Astrocyte (in vitro differentiated cells and primary cell): ENCODE measurements around the gene ZNF467. TPM values are rescaled to one million over a fixed set of nuclear protein-coding genes. Genes with fewer than 3 reads are reported as not detected.

Experiments used
- DNase-seq: peaks from one replicate; pipeline ENCODE4 v3.0.0-alpha.2; 2010; ENCODE audit warnings: low read depth
- FAIRE-seq: peaks from 2 replicates; lab custom pipeline; 2011; peaks lifted over from hg19 to GRCh38; lab: Jason Lieb, UNC
- H2AFZ ChIP-seq: 2 replicates; pipeline ENCODE4 v1.6.0; 2012; ENCODE audit warnings: low read depth, low read length, inconsistent platforms
- H3K27ac ChIP-seq: 2 replicates; pipeline ENCODE4 v1.5.1; 2011; ENCODE audit warnings: low read depth, low read length, inconsistent platforms
- H3K27me3 ChIP-seq: 2 replicates; pipeline ENCODE4 v1.6.0; 2011; ENCODE audit warnings: low read length, inconsistent platforms; ENCODE audit not compliant: insufficient read depth
- H3K36me3 ChIP-seq: 2 replicates; pipeline ENCODE4 v1.5.1; 2011; ENCODE audit warnings: low read length, inconsistent platforms; ENCODE audit not compliant: insufficient read depth
- H3K4me1 ChIP-seq: 2 replicates; pipeline ENCODE4 v1.5.1; 2011; ENCODE audit warnings: low read length, inconsistent platforms; ENCODE audit not compliant: insufficient read depth
- H3K4me2 ChIP-seq: 2 replicates; pipeline ENCODE4 v1.6.0; 2012; ENCODE audit warnings: low read length, inconsistent platforms
- H3K4me3 ChIP-seq: 2 replicates; pipeline ENCODE4 v1.5.1; 2011; ENCODE audit warnings: low read depth, mild to moderate bottlenecking, low read length, inconsistent platforms; ENCODE audit not compliant: insufficient read depth
- H3K79me2 ChIP-seq: 2 replicates; pipeline ENCODE4 v1.6.0; 2012; ENCODE audit warnings: mild to moderate bottlenecking, low read length, inconsistent platforms; ENCODE audit not compliant: insufficient read depth
- H3K9ac ChIP-seq: 2 replicates; pipeline ENCODE4 v1.6.0; 2012; ENCODE audit warnings: mild to moderate bottlenecking, low read length, inconsistent platforms
- H3K9me3 ChIP-seq: 2 replicates; pipeline ENCODE4 v1.5.1; 2012; ENCODE audit warnings: low read depth, mild to moderate bottlenecking, low read length, inconsistent platforms; ENCODE audit not compliant: insufficient read depth
- H4K20me1 ChIP-seq: 2 replicates; pipeline ENCODE4 v1.6.0; 2012; ENCODE audit warnings: low read length, inconsistent platforms; ENCODE audit not compliant: insufficient read depth
- H3K27ac Mint-ChIP-seq: one replicate; pipeline ENCODE4 v1.8.0; 2021; ENCODE audit warnings: mild to moderate bottlenecking, mixed read lengths; ENCODE audit not compliant: unreplicated experiment
- H3K27me3 Mint-ChIP-seq: one replicate; pipeline ENCODE4 v1.8.0; 2021; ENCODE audit warnings: low read depth, mixed read lengths; ENCODE audit not compliant: unreplicated experiment
- H3K36me3 Mint-ChIP-seq: one replicate; pipeline ENCODE4 v1.8.0; 2021; ENCODE audit warnings: low read depth, mixed read lengths; ENCODE audit not compliant: unreplicated experiment
- H3K4me1 Mint-ChIP-seq: one replicate; pipeline ENCODE4 v1.8.0; 2021; ENCODE audit warnings: low read depth, mixed read lengths; ENCODE audit not compliant: unreplicated experiment
- H3K4me3 Mint-ChIP-seq: one replicate; pipeline ENCODE4 v1.8.0; 2021; ENCODE audit warnings: mild to moderate bottlenecking, moderate library complexity, mixed read lengths; ENCODE audit not compliant: unreplicated experiment
- H3K9me3 Mint-ChIP-seq: one replicate; pipeline ENCODE4 v1.8.0; 2021; ENCODE audit warnings: mild to moderate bottlenecking, mixed read lengths; ENCODE audit not compliant: unreplicated experiment
- CTCF ChIP-seq: IDR thresholded peaks from 2 replicates; pipeline ENCODE4 v1.5.1; 2011; ENCODE audit warnings: low read depth, mild to moderate bottlenecking, inconsistent platforms, low read length, moderate library complexity; ENCODE audit not compliant: insufficient read depth
- EZH2 ChIP-seq: IDR thresholded peaks from 2 replicates; pipeline ENCODE4 v1.6.1; 2012; ENCODE audit warnings: mild to moderate bottlenecking, low read length, inconsistent platforms; ENCODE audit not compliant: insufficient read depth
- total RNA-seq: library from RNA; stranded (reverse); gene quantifications from 2 replicates; pipeline ENCODE4 v1.2.1, GENCODE V29; 2021

Gene ZNF467
- total RNA-seq, 1 donor from 2014 or later = 16.6 TPM

GRCh38 chr7:149731207-149731955 lies 42.0 kb downstream of the ZNF467 start:
- H3K4me1 ChIP-seq = no peaks in the 10 kb centered on the region
- FAIRE-seq (no peak), DNase-seq (no peak)
- H3K9me3 ChIP-seq = no peaks in the 10 kb centered on the region
- no peaks in the 10 kb centered on the region for H4K20me1 ChIP-seq
- Mint-ChIP-seq H3K36me3 (peaks cover 13% of the 10 kb centered on the region), H3K27me3 (peaks cover 4% of the 10 kb centered on the region), H3K27ac (no peak overlapping the region), H3K9me3 (no peaks in the 10 kb centered on the region), H3K4me1 (peaks cover 3% of the 10 kb centered on the region), H3K4me3 (no peak overlapping the region)
- no peak overlapping the region for H3K4me3 ChIP-seq
- H3K4me2 ChIP-seq = no peak overlapping the region
- H3K36me3 ChIP-seq = peaks cover 6% of the 10 kb centered on the region
- no peak overlapping the region for H2AFZ ChIP-seq
- TF ChIP-seq EZH2 = no peak
- TF ChIP-seq CTCF = no peak
- no peak overlapping the region for H3K9ac ChIP-seq
- no peak overlapping the region for H3K27ac ChIP-seq
- H3K27me3 ChIP-seq = no peaks in the 10 kb centered on the region
- no peaks in the 10 kb centered on the region for H3K79me2 ChIP-seq

GRCh38 chr7:149729983-149730801 lies 43.2 kb downstream of the ZNF467 start:
- FAIRE-seq (no peak), DNase-seq (no peak)
- no peak overlapping the region for H3K27ac Mint-ChIP-seq
- H2AFZ ChIP-seq = no peak overlapping the region
- H3K36me3 ChIP-seq = peaks cover 6% of the 10 kb centered on the region
- H3K36me3 Mint-ChIP-seq = peaks cover 14% of the 10 kb centered on the region
- no peak overlapping the region for H3K9ac ChIP-seq
- TF ChIP-seq EZH2 (no peak), CTCF (no peak)
- H3K4me1 Mint-ChIP-seq = peaks cover 3% of the 10 kb centered on the region
- H3K4me3 Mint-ChIP-seq = no peak overlapping the region
- H3K27me3 ChIP-seq = no peaks in the 10 kb centered on the region
- no peaks in the 10 kb centered on the region for H3K79me2 ChIP-seq
- H3K9me3 ChIP-seq = no peaks in the 10 kb centered on the region
- H3K4me1 ChIP-seq = no peaks in the 10 kb centered on the region
- no peaks in the 10 kb centered on the region for H3K27me3 Mint-ChIP-seq
- no peak overlapping the region for H3K4me2 ChIP-seq
- H4K20me1 ChIP-seq = no peaks in the 10 kb centered on the region
- H3K9me3 Mint-ChIP-seq = no peaks in the 10 kb centered on the region
- H3K27ac ChIP-seq = no peak overlapping the region
- H3K4me3 ChIP-seq = no peak overlapping the region
